ENCODE measurements around the gene ARHGAP28.

ARHGAP28 gene

DNA sequence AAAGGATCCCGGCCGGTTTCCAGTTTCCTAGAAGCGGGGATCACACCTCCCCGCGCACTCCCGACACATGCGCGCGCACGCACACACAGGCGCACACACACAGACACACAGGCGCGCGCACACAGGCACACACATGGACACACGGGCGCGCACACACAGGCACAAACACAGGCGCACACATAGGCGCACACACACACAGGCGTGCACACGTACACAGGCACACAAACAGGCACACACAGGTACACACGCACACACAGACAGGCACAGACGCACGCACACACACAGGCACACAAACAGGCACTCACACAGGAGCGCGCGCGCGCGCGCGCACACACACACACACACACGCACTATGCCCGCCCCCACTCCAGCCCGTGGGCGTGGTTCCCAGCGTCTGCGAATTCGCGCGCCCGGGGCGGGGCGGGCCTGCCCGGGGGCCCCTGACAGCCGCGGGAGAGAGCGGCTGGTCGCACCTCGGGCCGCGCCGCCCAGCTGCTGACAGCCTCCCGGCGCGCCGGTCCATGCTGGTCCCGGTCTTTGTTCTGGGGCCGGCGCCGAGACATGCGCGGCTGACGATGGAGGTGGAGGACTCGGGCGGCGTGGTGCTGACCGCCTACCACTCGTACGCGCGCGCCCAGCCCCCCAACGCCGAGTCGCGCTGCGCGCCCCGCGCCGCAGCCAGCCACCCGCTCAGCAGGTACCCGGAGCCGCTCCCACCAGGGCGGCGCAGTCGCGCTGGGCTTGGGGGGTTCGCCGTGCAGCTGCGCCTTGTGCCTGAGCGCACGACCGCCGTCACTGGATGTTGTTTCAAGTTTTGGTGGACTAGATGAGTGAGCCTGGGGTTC lies at the start of gene ARHGAP28:
Gene ARHGAP28 (plus strand): TSS at position 470 of the 845 bp plus-strand sequence. CDS start 106 bp downstream, at position 576.
- DNase-seq (ENCODE audit: low spot score): peak; percentile 41

DNA sequence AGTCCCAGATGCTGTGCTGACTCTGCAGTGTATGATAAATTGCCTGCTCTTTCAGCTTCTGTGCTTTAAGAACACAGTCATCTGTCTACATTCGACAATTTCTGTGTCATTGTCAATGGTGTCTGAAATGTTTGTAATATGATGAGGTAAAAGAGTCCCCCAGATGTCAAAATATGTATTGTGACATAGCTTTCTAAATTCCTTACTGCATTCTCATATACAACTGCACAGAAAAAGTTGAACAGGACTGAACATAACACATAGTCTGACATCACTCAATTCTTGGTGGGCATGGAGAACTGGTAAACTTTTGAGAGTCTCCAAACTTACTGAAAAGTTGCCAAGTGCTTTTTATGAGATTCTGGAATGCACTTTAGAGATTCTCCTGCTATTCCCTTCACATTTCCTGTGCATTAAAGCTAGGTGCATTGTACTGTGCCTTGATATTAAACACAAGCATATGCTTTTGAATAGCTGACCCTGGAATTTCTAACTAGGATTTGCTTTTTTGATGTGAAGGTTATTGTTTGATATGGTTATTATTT lies 48.1 kb upstream of the ARHGAP28 start:
- no peak for DNase-seq (ENCODE audit: low spot score)

DNA sequence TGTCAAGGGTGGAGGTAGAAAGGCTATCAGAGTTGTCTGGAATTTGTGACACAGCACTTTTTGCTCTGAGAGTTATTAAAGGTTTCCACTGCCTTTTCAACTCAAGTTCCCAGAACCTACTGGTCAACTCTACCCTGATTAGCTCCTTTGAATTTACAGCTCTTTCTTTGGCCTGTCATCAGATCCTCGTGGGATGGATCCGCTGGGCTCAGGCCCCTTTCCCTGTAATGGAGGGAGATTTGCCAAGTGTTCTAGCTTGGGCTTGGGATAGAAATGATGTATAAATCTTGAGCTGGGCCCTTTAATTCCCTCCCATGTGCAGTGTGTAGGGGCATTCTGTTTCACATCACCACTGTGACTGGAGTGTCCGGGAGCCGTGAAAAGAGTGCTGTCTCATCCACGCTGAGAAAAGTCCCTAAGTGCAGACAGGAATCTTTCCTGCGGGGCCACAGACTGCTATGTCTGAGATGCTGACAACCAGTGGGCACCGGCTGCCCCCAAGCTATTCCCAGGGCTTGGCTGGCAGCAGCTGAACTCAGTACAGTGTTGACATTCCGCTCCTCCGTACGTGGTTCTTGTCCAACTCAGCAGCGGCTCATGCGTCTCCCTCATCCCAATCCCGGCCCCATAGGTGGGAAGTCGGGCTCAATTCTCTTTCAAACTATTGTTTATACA lies 46.9 kb upstream of the ARHGAP28 start:
- no peak for DNase-seq (ENCODE audit: low spot score)

GRCh38 chr18:6683112-6683876 lies 46.2 kb upstream of the ARHGAP28 start:
- DNase-seq (ENCODE audit: low spot score): no peak

GRCh38 chr18:6687676-6688075 lies 41.8 kb upstream of the ARHGAP28 start:
- DNase-seq (ENCODE audit: low spot score): no peak

DNA sequence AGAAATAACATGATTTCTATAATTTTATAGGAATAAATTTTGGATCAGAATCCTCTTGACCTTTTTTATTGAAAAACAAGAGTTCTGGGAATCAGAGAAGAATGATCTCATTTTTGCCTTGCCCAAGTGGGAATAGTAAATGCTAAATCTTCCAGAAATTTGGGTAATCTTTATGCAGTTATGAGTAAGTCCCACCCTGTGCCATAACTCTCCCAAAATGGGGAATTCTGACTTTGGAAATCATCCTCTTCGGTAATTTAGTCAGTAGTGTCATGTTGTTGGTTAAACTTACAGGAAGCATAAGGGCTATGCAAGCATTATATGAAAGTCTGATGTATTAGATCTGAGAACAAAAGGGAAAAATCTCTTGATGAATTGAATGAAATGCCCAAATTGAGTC lies 20.6 kb upstream of the ARHGAP28 start:
- DNase-seq (ENCODE audit: low spot score): no peak

GRCh38 chr18:6711467-6711866 lies 18.0 kb upstream of the ARHGAP28 start:
- no peak for DNase-seq (ENCODE audit: low spot score)

- DNase-seq (ENCODE audit: low spot score): no peak
These were observed 17.1 kb upstream of the ARHGAP28 start for GRCh38 chr18:6712401-6712800.

- DNase-seq (ENCODE audit: low spot score): no peak
These were observed 15.5 kb upstream of the ARHGAP28 start for GRCh38 chr18:6714010-6714409.

DNA sequence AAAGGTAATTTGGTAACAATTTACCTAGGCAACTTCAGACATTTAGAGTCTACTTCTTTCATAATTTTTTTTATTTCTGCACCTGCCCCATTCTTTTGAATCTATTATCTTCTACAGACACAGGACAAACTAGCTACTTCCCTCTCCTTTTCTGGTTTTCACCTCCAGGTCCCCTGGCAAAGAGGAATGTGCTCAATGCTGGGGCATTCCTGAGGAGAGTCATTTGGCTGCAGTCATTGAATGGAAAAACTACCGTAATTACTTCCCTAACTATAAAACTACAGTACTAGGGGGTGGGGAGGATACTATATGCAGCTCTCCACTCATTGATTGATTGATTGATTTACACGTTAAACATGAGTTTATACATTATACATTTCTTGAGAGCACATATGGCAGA lies 11.2 kb upstream of the ARHGAP28 start:
- no peak for DNase-seq (ENCODE audit: low spot score)

DNA sequence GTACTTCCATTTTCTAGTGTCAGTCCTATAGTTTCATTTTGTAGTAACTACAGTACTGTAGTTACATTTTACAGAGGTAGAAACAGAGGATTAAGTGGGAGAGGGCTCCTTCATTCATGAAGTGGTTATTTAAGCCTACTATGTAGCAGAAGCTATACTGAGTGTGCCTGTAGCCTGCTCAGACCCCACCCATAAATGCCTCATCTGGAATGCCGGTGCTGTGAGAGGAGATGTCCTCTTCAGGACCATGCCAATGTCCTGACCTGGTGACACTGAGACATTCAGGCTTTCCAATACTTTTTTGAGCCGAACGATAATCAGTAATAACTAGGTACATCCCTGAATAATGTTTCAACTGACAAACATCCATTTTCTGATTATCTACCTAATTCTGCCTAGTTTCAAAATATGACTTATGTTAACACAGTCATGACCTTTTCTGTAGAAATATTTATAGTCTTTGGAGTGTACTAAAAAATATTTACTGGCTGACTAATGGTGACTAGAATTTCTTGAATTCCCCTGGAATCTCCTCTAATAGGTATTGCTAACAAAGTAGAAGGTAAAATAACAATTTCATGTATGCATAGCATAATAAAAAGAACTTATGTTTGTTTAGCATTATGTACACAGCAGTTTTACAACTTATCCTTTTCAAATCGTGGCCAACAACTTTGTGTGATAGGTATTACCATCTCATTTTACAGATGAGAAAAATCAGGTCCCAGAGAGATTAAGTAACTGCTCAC lies 10.2 kb upstream of the ARHGAP28 start:
- no peak for DNase-seq (ENCODE audit: low spot score)

DNA sequence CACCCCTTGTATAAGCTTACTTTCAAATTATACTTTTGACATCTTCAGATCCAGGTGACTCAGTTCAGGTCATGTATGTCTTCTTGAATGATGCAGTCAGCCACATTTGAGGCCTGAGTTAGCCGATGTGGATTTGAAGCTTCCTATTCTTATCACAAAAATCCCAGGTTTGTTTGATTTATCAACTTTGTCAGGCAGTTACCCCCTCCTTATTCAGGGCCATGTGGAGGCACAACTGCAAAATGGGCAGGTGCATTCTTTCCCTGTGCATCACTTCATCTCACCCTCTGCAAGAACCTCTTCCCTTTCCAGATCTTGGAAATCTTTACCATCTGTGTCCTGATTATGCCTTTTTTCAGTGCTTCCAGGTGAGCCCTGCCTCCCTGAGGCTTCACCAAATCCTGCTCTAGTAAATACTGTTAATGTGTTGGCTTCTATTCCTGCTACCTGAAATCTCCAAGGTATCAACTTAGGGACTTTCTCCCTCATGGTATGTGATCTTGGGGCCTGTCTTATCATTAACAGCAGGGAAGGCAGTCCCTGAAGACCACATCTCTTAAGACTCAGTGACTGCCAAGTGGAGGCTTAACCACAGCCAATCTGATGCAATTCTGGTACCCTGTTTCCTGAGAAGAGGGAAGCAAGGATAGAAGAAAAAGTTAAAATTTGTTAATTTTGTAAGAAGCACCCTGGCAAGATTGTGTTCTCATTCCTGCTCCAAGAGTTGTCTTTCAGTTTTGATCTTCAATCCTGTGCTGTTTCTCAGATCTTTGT lies 9.4 kb upstream of the ARHGAP28 start:
- no peak for DNase-seq (ENCODE audit: low spot score)

- no peak for DNase-seq (ENCODE audit: low spot score)
These were observed 7.8 kb upstream of the ARHGAP28 start for GRCh38 chr18:6721755-6722154.

- DNase-seq (ENCODE audit: low spot score): no peak
These were observed 6.8 kb upstream of the ARHGAP28 start for GRCh38 chr18:6722690-6723089.

- no peak for DNase-seq (ENCODE audit: low spot score)
These were observed 5.2 kb upstream of the ARHGAP28 start for GRCh38 chr18:6724331-6724730.

GRCh38 chr18:6728331-6728730 lies 1.2 kb upstream of the ARHGAP28 start:
- no peak for DNase-seq (ENCODE audit: low spot score)

GRCh38 chr18:6728809-6729246 lies 688 bp upstream of the ARHGAP28 start:
- no peak for DNase-seq (ENCODE audit: low spot score)

DNA sequence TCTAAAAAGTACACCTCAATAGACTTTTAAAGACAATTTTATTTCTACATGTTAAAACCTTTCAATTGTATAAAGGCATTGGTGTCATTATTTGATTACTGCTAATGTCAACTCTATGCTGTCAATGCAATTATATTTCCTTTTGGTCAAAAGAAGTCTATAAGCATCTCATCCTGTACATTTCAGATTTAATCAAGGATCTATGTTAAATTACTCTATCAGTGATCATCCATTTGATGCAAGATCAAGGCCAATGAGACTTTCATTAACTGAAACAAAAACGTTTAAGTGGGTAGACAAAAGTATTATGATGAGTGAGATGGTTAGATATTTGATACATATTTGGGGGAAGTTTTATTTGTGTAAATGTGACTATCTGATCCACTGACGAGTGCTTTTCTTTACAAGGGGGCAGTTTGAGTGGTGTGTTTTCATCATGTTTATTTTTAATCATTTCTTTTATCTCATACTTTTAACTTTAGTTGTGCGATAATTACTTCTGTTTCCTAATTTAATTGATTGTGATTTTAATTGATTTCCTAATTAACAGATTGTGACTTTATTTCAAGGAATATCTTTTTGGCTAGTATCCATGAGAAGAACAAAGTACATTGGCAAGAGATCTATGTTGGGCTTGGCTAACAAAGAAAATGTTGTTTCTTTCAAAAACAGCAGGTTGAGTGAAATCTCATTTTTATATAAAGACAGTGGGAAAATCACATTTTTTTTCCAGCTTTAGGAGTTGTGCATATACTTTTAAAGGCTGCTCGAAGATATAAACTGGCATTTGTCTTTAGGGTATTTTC lies 1.1 kb downstream of the ARHGAP28 start:
- DNase-seq (ENCODE audit: low spot score): no peak

DNA sequence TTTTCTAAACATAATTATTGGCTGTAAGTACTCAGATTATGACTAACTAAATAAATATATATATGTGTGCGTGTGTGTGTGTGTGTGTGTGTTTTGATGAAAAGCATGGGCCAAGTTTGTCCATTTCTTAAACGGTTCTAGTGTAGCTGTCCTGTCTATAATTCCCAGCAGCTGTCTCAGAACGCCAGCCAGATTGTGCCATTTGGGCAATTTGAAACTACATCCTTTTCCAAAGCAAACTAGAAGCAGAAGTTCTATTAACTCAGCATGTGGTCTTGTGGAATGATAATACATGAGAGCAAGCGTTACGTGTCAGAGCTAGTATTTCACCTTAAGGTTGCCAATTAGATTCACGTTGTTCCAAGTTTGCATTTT lies 1.7 kb downstream of the ARHGAP28 start:
- peak; percentile 41 for DNase-seq (ENCODE audit: low spot score)

GRCh38 chr18:6732952-6733351 lies 3.4 kb downstream of the ARHGAP28 start:
- DNase-seq (ENCODE audit: low spot score): no peak

Measured in AG08395 (cell line).